ENCODE data around the gene LAMC3.

DNA sequence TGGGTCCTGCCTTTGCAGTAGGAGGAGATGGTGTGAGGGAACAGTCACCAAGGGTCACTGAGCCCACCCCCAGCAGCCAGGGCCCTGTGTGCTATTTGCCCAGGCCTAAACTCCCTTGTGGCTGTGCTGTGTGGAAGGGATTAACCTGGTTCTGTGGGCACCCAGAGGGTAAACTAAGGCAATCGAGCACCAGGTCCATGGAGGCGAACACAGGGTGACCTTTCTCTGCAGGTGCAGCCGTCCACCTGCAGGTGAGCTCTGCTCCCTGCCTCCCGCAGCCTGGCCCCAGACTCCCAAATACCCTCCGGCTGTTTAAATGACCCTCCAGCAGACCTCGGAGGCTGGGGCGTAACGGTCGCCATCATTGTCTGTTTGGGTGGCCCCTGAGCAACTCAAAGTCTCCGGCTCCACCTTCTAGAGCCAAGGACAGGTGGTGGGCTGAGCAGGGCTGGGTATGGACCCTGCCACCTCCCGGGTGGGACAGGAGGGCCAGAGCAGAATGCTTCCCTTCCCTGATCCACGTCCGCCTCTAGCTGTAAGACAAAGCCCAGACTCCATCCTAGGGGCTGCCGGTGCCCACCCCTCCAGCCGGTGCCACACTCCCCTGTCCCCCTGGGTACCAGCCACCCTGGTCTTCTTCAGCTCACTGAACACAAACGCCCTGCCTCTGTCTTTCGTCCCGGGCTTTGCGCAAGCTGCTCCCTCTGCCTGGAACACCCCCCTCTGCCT, 35.9 kb upstream of the LAMC3 start:
- TF ChIP-seq, protein P1, sequence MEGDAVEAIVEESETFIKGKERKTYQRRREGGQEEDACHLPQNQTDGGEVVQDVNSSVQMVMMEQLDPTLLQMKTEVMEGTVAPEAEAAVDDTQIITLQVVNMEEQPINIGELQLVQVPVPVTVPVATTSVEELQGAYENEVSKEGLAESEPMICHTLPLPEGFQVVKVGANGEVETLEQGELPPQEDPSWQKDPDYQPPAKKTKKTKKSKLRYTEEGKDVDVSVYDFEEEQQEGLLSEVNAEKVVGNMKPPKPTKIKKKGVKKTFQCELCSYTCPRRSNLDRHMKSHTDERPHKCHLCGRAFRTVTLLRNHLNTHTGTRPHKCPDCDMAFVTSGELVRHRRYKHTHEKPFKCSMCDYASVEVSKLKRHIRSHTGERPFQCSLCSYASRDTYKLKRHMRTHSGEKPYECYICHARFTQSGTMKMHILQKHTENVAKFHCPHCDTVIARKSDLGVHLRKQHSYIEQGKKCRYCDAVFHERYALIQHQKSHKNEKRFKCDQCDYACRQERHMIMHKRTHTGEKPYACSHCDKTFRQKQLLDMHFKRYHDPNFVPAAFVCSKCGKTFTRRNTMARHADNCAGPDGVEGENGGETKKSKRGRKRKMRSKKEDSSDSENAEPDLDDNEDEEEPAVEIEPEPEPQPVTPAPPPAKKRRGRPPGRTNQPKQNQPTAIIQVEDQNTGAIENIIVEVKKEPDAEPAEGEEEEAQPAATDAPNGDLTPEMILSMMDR (IDR thresholded peaks at IDR 0.05): no peak
- no peak for TF ChIP-seq POLR2A (IDR thresholded peaks at IDR 0.05)

Data from prostate gland (tissue), 2 donors.